AG10803 (cell line): ENCODE measurements around the gene HOXC12.

ENCODE experiments used
- DNase-seq: peaks from one replicate; pipeline ENCODE4 v3.0.0; 2010; ENCODE audit warnings: low read depth
- H3K4me3 ChIP-seq: 2 replicates; pipeline ENCODE4 v1.5.1; 2011; ENCODE audit warnings: mild to moderate bottlenecking, low read length, control low read depth
- TF ChIP-seq, protein P1 (sequence below): conservative IDR thresholded peaks from 2 replicates; pipeline ENCODE4 v1.5.1; 2011; ENCODE audit warnings: mild to moderate bottlenecking, low read length, control low read depth, inconsistent platforms

The HOXC12 gene

DNA sequence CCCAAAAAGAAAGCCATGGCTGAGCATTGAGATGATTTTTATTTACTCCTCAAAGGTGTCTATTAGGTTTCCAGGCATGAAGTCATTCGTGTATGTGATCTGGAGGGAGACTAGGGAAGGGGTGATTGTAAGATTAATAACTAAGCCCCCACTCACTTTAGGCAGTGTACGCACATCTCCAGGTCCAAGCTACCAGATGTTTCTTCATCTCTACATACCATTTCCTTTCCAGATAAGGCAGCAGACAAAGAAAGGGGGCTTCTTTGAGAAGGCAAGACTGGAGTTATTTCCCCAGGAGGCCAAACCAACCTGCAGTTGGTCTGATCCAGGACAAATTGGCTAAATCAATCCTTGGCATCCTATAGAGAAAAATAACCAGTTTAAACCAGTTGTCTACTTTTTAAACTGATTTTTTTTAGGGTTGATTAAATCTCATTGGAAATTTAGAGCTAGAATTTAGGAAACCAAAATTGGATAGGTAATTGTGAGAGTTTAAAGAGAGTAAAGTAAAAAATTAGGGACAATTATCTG, 12.2 kb upstream of the HOXC12 start:
- TF ChIP-seq, protein P1, sequence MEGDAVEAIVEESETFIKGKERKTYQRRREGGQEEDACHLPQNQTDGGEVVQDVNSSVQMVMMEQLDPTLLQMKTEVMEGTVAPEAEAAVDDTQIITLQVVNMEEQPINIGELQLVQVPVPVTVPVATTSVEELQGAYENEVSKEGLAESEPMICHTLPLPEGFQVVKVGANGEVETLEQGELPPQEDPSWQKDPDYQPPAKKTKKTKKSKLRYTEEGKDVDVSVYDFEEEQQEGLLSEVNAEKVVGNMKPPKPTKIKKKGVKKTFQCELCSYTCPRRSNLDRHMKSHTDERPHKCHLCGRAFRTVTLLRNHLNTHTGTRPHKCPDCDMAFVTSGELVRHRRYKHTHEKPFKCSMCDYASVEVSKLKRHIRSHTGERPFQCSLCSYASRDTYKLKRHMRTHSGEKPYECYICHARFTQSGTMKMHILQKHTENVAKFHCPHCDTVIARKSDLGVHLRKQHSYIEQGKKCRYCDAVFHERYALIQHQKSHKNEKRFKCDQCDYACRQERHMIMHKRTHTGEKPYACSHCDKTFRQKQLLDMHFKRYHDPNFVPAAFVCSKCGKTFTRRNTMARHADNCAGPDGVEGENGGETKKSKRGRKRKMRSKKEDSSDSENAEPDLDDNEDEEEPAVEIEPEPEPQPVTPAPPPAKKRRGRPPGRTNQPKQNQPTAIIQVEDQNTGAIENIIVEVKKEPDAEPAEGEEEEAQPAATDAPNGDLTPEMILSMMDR: no peak
- no peak for DNase-seq

DNA sequence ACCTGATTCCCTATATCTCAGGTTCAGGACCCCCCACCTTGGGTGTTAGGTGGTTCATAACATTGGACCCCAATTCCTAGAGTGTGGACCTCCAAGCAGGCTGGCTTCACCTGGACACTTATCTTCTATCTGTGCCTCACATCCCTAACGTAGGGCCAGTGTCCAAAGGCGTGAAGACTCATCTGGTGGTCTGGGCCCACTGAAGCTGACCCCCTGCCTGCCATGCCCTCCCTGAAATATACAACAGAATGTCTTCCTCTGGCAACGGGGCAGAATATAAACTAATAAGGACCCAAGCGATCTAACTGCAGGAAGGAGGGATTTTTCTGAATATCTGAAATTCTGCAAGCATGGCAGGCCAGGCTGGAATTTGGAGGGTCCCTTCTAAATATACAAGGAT, 10.5 kb upstream of the HOXC12 start:
- TF ChIP-seq, protein P1: no peak
- H3K4me3 ChIP-seq: no peak overlapping the region
- DNase-seq: no peak

More for the DNA sequence above, 12.2 kb upstream of the HOXC12 start:
- no peak overlapping the region for H3K4me3 ChIP-seq

DNA sequence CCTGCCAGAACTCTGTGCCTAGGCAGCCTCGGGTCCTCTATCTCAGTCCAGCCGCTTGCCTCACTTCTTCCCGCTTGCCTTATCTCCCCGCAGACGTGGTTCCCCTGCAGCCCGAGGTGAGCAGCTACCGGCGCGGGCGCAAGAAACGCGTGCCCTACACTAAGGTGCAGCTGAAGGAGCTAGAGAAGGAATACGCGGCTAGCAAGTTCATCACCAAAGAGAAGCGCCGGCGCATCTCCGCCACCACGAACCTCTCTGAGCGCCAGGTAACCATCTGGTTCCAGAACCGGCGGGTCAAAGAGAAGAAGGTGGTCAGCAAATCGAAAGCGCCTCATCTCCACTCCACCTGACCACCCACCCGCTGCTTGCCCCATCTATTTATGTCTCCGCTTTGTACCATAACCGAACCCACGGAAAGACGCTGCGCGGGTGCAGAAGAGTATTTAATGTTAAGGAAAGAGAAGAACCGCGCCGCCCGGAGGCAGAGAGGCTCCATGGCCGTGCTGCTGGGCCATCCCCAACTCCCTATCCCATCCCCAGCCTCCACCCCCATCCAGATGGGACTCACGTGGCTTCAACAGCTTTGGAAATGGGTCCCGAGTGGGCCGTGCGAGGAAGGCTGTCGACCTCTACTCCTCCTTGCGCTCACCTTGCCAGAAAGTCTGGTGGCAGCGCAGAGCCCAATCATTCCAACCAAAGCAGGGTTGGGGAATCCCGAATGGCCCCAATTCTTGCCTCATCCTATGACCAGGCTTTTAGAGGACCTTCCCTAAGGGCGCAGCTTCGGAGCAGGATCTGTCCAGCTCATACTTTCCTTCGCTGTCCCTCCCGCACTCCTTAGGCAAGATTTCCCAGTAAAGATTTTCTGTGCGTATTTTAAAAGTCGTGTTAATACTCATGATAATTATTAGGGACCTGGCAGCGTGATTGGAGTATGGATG, 9.5 kb upstream of the HOXC12 start:
- H3K4me3 ChIP-seq: no peak overlapping the region
- no peak for DNase-seq
- TF ChIP-seq, protein P1: no peak

DNA sequence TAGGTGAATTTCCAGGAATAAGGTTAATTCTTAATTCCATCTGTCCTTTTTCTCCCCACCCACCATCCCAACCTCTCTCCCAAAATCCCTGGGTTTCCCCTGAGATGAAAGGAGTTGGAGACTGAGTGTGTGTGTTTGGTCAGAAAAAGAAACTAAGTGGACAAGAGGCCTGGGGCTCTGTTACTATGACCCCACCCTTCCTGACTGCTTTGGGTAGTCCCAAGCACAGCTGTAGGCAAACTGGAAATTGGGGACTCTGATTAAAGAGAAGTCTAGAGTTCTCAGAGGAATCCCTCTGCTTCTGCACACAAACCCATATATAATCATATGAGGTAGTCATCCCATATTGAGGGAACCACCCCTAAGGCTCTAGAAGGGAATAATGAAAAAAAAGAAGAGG, 7.0 kb upstream of the HOXC12 start:
- no peak overlapping the region for H3K4me3 ChIP-seq
- no peak for DNase-seq
- TF ChIP-seq, protein P1: no peak

DNA sequence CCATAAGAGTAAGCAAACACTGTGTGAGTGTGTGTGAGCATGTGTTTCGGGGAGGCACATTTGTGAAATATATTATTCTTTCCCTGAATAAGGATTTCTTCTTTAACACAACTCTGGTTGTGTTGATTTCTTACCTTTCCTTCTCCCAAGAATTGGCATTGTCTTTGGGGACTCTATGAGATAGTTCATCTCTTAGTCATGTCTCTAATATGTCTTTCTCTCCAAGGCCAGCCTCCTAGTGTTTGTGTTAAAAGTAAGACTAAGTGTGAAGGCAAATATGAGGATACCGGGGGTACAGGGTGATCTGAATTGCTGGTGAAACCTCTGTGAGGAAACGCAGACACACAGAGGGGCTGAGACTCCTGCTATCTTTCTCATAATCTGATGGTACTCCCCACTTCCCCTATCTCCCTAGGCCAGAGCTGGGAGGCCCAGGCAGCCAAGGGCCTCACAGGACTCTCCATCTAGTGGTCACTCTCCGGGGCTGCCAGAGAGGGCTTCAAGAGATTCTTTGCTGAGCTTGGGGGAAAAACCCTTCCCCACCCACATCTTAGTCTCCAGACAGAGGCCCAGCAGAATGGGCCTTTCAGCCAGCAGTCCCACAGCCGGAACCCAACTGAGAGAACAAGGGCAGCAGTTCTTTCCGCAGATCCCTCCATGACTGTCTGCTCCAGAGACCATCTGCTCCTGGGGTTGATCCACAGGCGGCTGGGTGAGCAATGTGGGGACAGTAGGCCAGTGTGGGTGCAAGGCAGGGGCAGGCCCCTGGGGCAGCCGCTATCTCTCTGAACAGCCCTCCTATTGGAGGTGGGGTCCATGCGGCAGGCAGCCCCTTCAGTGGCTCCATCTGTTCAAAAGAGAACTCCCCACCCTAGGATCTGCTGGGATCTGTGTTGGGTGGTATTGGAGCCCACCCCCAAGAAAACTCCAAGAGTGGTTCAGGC, 5.8 kb upstream of the HOXC12 start:
- TF ChIP-seq, protein P1: no peak
- no peak for DNase-seq
- H3K4me3 ChIP-seq: no peak overlapping the region

DNA sequence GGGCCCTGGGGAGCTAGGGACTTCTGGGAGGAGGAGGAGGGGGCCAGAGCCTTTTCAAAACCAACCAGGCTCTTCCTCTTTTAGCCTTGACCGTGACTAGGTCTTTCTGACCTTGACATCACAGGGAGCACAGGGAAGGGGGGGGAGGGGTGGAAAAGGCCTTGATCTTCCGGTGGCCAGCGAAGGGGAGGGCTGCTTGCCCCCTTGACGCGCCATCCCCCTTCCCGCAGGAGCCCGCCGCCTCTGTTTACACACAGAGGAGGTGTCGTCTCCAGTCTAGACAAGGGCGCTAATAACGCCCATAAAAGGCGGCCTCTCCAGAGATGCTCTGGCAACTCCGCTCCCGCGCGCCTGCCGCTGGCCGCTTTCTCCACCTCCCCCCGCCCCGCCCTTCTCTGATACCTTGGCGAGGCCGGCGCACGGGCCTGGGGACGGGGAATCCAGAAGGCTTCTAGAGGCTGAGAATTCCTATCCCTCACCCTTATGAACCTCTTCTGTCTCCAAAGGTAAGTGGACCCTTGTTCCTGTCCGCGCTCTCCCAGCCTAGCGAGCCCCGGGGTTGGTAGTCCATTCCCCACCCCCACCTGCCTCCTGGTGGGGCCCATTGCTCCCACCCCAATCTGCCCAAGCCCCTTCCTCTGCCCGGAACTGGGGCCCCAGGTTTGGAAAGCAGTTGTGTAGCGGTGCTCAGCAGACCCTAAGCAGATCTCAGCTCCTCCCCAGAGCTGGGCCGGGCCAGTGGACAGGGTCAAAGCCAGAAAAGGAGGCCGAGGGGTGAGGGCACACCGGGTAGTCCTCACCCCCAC, 4.9 kb upstream of the HOXC12 start:
- no peak overlapping the region for H3K4me3 ChIP-seq
- no peak for DNase-seq
- TF ChIP-seq, protein P1: no peak
